ENCODE data around the gene POMGNT1.

DNA sequence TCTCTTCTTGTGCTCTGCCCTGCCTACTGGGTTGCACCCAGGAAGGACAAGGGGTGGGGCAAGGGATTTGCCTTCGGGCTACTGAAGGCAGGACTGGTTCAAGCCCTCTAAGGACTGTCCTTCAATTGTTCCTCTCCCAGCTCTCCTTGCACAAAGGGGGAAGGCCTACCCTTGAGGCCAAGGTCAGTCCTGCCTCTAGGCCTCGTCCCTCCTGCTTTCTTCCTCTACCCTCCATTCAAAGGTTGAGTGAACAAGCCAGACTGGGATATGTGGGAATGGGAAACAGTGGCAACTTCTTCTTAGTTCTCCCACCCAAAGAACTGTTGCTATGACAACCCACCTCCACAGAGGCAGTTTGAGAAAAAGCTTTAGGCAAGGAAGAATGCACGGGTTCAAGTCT lies 7.6 kb upstream of the POMGNT1 start:
- no peak for TF ChIP-seq GATA2 (IDR thresholded peaks at IDR 0.05; ENCODE audit: low read depth, low read length)
- TF ChIP-seq GATA3 (IDR thresholded peaks at IDR 0.05; ENCODE audit: low read depth, low read length), result no peak
